Femur (tissue), 1 donor: ENCODE data around the gene MLPH.
A peak's percentile ranks its signal among the peaks of the same experiment; 100 is the strongest.
"Not testable (repeated sequence)": the region's sequence is repeated elsewhere in the genome, so short reads cannot be mapped to it uniquely, and the experiment has no call there.

Source experiments
- DNase-seq: peaks from one replicate; pipeline ENCODE4 v3.0.0-alpha.2; 2017

The MLPH gene

DNA sequence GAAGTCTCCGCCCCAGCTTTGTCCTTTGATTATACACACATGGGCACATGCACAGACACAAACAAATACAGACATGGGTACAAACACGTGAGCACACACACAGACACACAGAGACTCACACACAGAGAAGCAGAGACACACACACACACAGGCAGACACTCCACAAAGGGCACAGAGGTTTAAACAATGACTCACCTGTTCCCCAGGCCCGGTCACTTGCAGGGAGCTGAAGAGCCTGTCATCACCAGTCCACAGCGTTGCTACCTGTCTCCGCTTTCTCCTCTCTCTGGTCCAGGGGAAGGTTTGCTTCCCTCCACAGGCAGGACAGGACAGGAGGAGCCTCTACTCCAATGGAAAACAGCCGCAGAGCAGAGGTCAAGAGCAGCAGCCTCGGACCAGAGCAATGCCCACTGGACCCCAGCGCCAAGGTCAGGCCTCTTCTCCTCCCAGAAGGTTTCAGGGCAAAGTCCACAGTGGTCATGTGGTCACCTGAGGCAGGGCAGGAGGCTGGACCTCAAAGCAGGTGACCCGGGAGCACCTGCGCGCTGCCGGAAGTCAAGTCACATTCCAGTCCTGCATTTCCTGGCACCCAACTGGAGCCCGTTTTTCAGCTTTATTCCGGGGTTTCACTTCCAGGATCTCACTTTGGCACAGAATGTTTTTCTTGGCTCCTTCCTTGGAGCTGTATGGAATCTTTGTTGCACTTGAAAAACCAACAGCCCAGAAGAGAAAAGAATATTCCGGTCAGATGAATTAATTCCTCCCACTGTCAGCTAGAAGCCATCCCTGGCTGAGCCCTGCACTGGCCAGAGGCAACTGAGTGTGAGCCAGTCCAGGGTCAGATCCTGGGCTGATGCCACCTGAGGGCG, 103.5 kb downstream of the MLPH start, which contains the start of gene RAB17:
Gene RAB17, minus strand, starts transcription at position 463 of the 869 bp plus-strand sequence. CDS start 4,580 bp downstream, outside the sequence.
- peak; percentile 16 for DNase-seq

DNA sequence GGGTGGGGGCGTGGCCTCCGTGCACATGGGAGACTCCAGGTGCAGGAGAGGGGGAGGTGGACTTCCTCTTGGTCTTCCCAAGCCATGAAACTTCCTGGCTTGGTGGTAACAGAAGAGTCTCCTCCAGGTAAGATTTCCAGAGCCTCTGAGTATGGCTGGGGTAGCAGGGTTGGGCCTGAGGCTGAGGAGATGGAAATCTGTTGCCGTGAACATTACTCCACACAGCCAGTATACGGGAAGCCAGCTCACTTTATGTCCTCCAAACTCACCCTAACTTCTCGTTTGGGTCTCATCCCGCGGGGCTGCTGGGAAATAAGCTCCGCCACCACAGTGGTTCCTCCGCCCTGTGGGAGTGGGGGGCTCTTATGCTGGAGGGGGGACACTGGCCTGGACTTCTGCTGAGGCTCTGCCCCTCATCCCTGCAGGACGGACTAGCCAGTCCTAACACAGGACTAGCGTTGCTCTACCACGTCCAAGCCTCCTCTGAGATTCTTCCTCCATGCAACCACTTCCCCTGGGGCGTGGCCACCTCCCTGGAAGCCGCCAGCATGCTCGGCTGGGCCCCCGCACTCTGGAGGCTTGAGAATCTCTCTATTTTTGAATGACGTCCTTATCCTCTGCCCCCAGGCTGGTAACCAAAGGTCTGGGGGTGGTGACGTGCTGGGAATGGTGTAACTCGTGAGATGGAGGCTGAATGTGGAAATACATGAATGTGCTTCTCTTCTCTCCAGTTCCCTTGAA, 104.3 kb downstream of the MLPH start:
- DNase-seq, result no peak

DNA sequence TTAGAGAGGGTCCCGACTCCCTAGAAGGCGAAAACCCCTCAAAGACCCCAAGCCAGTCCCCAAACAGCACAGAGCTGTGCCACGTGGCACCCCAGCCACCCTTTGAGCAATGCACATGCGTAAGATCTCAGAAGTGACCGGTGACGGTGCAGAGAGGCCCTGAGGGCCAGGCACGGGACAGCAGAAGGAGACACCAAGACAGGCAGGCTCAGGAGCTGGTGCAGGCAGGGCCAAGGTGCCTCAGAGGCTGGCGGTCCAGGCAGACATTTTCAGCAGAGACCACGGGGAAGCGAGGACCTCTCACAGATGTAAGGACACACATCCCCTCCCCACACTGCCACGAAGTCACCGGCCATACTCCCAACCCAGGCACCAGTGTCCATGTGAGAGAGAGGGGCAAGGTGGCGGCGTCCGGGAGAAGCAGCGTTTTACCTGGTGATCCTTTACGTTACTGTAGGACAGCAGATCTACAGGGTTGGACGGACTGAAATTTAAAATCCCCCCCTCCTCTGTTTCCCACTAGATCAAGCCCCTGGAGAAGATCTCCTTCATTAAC, 105.5 kb downstream of the MLPH start:
- no peak for DNase-seq

DNA sequence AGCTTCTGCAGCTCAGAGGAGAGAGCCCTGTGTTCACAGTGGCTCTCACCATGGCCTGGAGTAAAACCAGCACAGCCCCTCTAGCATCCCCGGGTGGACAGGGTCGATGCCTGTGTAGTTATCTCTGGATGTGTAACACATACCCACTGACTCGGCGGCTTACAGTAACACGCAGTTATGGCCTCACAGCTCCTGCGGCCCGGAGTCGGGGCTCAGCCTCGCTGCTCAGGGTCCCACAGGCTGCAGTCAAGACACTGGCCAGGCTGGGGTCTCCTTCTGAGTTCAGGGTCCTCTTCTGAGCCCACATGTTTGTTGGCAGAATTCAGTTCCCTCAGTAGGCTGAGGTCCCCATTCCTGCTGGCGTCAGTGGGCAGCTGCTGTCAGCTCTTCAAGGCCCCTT, 106.0 kb downstream of the MLPH start:
- no peak for DNase-seq

DNA sequence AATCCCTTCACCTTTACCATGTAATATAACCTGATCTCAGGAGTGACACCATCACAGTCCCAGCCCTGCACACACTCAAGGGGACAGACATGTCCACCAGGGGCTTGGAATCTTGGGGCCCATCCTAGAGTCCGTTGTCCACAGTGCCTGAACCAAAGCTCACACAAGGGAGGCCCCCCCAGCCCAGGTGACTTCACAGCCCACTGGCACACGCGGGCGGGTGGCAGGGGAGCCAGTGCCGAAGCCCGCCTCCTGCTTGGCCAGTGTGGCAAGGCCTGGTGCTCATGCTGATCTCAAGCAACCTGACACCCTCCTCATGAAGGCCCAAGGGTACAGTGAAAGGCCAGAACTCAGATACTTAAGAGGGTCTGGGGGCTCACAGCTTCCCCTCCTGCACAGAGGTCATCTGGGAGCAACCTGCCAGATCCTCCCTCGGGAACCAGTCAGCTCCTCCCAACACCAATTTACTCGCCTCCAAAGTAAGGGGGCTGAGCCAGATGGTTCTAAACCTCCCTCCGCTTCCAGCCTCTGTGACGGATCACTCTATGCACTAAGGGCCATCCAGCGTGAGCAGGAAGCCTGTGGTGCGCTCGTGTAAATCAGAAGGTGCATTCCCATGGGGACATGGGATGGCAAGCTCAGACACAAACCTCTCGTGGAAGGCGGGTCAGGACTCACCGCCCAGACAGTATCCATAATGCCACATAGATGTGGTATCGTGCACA, 106.7 kb downstream of the MLPH start:
- DNase-seq, result no peak

DNA sequence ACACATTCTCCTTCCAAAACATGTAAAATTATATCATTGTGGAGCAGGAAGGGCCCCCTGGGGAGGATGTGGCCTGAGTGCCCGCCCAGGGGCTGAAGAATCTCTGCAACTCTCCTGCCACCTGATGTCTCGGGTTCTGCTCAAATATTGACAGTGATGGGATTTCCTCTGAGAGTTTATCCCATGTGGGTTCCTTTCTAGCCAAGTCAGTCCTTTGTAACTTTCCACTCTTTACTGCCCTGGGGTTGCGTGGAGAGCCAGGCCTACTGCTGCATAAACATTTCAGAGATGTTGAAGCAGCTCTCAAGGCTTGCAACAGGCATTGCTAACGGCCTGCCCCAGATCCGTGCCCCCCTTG, 107.4 kb downstream of the MLPH start:
- no peak for DNase-seq

DNA sequence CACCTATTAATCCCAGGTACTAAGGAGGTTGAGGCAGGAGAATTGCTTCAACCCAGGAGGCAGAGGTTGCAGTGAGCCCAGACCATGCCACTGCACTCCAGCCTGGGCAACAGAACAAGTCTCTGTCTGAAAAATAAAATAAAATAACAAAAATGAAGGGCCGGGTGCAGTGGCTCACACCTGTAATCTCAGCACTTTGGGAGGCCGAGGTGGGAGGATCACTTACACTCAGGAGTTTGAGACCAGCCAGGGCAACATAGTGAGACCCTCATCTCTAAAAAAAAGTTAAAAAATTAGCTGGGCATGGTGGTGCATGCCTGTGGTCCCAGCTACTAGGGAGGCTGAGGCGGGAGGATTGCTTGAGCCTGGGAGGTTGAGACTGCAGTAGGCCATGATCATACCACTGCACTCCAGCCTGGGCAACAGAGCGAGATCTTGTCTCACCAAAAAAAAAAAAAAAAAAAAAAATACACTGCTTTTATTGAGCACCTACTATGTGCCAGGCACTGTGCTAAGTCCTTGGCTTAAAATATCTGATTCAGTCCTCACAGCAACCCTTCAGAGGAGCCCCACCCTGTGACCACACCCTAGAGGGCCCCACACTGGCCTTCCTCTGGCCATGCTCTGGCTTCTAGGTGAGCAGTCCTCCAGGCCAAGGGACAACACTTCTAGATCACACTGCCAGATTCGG, 108.9 kb downstream of the MLPH start:
- DNase-seq, result not testable (repeated sequence)

DNA sequence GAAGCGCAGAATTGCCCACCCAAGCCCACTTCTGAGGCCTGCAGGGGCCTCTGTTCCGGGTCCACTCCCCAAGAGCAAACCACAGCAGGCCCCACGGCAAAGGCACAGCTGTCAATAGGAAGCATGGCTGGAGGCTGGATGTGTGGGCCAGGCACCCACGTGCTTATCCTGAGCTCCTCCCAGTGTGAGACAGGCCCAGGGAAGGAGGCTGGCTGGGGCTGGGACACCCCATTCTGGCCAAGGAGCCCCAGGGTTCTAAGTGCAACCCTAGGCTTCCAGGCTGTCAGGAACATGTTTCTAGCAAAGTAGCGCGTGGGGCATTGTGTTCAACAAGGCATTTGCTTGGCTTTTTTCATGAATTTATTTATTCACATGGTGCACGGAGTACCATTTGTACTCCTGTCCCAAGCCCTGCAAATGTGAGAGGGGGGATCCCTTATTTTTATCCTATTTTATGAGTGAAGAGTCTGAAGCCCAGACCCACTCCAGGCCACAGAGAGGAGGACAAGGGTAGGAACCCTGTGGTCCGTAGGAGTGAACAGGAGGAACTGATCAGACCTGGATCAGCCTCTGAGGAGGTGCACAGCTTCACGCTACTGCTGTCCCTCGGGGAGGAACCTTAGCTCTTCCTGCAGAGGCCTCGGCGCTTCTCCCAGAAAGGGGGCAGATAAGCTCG, 109.6 kb downstream of the MLPH start:
- peak; percentile 16 for DNase-seq

DNA sequence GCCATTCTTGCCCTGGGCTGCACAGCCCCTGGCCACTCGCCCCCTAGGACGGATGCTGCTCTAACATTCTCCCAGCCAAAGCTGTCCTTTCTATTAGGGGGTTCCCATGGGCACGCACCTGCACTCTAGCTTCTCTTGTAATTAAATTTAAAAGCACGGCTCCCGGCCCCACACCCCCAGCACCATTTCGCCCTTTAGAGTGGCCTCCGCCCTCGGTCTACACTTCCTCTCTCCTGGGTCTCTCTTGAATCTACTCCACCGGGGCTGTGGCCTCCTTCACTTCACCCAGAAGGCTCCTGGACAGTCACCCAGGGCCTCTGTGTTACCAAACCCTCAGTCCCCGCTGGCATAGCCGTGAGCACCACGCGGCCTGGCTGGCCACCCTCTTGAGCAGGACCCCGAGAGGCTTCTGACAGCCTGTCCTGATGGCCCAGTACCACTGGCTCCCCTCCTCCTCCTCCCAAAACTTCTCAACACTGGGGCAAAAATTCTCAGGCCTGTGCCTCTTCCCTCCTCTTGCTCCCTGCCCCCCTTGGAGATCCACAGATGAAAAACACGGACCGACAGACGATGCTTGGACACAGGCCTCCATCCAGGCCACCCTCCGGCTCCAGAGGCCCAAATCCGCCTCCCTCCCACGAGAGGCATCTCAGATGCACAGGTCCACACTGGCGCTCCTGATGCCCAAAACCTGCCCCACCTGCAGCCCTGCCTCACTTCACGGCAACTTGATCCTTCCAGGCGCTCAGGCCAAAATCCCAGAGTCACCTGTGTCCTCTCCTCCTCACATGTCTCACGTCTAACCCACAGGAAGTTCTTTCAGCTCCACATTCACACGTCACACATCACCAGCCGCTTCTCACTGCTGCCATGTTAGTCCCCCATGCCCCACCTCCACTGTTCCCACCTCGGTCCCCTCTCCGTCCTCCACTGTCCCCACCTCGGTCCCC, 110.4 kb downstream of the MLPH start:
- DNase-seq, result no peak

DNA sequence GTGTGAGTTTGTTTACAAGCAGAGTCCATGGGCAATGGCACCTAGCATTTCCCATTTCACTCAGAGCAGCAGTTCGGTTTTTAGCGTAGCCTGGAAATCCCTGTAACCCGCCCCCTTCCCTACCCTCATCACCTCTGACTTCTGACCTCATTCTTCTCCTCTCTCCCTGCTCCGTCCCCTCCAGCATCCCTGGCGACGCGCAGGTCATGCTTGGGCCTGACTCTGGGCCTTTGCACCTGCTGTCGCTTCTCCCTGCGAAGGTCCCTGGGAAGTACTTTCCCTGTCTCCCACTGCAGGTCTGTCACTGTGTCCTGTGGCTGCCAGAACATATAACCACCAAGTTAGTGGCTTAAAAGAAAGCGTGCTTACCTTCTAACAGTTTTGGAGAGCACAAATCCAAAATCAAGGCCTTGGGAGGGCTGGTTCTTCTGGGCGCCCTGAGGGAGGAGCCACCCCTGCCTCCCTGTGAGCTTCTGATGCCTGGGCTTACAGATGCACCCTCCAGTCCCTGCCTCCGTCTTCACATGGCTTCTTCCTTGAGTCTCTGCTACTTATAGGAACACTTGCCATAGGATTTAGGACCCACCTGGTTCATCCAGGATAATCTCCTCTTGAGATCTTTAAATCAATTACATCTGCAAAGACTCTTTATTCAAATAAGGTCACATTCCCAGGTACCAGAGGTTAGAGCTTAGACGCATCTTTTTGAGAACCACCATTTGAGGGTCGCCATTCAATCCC, 111.6 kb downstream of the MLPH start:
- DNase-seq, result no peak

DNA sequence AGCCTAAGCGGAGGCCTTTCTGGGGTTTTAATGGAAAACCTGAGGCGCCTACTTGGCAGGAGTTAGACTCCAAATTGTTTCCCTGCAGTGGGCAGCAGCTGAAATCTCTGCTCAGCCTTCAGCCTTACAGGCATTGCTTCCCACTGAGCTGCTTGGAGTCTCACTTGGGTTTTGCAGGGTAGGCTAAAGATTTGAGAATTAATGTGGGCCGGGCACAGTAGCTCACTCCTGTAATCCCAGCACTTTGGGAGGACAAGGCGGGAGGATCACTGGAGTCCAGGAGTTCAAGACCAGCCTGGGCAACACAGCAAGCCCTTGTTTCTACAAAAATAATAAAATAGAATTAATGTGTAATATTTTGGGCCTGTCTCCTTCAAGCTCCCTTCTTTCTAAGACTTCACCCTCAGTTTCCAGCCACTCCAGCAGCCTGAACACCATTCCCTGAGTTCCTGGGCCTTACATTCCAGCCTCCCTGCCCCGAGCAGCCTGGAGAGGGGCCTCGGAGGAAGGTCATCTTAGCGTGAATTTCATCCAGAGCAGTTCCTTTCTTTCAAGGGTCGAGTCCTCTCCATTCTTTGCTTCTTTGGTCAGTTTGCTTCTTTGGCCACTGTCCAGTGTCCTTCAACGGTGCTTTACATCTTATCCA, 112.5 kb downstream of the MLPH start:
- no peak for DNase-seq

DNA sequence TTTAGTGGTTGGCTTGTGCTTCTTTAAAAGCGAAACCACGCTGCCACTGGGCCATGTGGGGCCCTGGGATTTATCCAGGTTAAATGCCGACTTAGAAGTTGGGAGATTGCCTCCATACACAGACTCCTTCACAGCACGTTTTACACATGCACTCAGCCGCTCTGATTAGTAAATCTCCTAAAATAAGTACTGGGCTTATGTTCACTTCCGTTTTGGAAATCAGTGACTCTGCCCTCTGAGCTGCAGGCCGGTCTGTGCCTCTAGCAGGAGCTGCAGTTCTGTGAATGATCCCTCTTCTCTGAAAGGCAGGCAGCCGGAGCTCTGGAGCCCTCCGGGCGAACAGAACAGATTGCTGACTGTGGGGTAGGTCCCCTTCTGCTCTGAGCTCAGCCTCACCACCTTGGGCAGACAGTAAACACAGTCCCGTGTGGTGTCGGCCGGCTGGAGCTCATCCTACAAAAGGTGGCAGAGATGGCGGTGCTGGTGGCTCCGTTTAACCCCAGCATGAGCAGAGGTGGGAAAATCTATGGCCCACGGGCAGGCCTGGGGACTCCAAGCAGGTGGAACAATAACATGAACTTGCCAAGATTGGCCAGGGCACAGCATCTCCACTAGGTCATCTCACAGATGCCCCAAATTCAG, 113.3 kb downstream of the MLPH start:
- DNase-seq, result peak; percentile 76

DNA sequence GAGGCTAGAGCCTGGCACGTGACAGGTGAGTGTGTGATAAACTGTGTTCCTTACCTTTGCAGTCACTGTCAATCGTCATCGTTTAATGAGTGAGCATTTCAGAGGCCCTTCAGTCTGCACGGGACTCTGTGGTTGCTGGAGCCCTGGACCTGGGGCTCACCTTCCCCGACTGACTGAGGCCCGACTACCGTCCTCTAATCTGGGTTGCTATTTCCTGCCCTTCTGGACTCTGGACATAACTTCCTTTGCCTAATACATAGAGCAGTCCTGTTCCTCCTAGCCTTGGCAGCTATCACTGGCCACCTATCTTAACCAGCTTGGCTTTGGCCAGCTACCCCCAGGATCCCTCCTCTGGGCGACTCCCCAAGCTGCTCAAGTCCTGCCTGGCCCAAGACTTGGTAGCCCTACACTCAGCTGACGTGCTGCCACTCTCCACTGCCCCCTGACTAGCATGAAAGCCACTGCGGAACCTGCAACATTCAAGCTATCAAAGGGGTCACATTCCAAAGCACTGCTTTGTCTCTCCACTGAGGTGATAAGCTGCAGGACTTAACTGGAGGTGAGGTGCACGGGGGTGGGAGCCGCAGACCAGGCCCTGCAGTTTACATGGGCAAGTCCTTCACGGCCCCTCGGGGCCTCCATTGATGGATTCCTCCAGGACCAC, 114.5 kb downstream of the MLPH start:
- peak; percentile 20 for DNase-seq

DNA sequence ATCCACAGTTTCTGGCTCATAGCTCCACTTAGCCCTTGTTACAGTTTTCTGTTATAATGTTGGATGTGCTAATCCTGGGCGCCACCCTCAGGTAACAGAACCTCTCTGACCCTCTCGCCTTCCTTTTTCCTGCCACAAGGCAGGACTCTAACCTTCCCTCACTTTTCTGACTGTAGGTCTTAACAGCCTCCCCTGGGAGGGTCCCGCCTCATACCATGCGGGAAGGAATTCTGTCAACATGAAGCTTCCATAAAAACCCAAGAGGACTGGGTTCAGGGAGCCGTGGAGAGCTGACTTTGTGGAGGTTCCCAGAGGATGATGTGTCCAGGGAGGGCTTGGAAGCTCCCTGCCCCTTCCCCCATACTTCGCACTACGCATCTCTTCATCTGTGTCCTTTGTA, 115.4 kb downstream of the MLPH start:
- DNase-seq, result no peak

DNA sequence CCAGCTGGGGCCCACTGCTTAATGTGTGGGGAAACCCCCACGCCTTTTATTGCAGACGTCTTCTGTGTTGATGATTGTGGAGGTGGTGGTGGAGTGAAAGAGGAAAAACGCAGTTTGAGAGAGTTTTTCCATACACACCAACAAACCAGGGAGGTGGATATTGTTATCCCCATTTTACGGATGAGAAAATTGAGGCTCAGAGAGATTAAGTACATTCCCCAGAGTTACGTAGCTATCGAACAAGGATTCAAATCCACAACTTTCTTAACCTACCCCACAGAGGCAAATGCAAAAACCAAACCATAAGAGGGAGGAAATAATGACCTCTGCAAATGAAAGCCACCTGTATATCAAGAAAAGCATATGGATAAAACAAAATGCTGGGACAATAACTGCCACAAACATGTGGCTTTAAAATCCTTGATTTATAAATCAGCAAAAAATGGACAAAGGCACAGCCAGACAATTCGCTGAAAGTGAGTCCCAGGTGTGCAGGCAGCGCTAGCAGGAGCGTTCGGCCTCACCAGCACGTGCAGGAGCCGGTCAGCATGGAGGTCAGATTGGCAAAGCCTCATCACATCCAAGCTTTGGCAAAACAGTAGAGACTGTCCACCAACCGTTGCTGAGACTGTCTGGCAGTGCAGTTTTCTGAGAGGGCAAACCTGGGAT, 116.1 kb downstream of the MLPH start:
- DNase-seq, result peak; percentile 39

DNA sequence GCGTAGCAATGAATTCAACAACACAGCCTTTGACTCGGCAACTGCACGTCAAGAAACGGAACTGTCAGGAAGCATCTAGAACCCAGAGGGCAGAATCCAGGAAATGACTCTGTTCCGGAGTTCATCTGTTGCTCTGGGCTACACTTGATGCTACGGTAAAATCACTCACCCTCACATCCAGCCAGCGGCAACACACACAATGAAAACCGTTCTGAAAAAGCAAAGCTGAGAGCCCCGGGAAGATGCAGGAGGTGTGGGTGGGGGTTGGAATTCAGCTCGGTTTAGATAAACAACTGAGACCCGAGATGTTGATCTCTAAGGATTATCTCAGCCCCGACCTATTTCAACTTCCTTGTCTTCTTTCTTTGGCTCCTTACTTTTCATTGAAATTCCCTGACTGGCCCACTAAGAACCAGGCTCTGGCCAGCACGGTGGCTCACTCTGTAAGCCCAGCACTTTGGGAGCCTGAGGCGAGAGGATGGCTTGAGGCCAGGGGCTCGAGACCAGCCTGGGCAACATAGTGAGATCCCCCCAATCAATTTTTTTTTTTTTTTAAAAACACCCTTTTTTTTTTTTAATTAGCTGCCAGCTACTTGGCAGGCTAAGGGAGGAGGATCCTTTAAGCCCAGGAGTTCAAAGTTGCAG, 116.8 kb downstream of the MLPH start:
- DNase-seq, result peak; percentile 71

DNA sequence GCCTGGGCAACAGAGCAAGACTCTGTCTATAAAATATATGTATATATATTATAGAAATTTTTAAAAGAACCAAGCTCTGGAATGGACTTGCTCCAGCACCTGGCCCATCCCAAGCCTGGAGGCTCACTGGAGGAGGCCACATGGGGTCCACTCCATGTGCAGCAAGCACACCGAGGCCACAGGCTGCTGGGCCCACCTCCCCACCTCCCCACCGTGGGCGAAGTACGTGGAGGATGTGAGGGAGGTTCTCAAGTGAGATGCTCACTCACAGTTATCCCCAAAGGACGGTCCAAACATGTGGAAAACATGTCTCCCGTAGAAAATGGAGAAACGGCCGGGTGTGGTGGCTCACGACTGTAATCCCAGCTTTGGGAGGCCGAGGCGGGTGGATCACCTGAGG, 117.3 kb downstream of the MLPH start:
- DNase-seq, result no peak
